ENCODE data around the gene SGPL1. TPM values are rescaled to one million over a fixed set of nuclear protein-coding genes. Genes with fewer than 3 reads are reported as not detected.

The SGPL1 gene
- total RNA-seq, 1 experiment from 2014 or later: 69.4 TPM

DNA sequence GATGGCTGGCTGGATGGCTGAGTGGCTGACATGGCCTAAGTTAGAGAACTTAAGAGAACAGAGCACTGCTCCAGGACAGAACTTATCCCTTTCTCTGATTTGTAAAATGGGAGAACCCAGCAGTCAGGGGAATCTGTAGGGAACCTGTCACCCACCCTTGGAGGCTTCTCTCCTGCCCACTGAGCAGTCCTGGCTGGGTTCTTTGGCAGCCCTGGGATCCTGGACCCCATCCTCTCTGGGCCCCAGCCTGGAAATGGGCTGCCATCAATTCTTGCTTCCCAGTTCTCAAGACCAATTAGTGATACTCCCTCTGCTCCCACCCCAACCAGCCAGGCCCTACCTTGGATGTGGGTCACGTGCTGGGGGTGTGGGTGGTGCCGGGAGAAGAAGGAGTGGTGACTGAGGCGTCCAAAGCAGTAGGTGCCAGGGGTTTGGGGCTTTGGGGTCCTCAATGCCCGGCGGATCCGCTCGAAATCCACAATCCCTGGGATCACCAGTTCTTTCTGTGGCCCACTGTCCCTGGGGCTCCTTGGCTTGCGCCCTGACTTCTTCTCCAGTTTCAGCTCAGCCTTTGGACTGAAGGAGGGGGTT, 34.2 kb upstream of the SGPL1 start:
- no TSS peak for BruUV-seq (replicated peaks)
- H3K4me1 ChIP-seq (ENCODE audit: control insufficient read depth in 1 of 2, insufficient read depth in 2 of 2, low read length in 2 of 2): peaks cover 0 to 23% of the 10 kb centered on the region in 2 experiments; a peak in 2 of 4 replicates
- H3K9me2 ChIP-seq (ENCODE audit: insufficient read depth): no peaks in the 10 kb centered on the region
- no peaks in the 10 kb centered on the region for H3K27me3 ChIP-seq (ENCODE audit: insufficient read depth, low read length)
- no peak overlapping the region for H3K4me2 ChIP-seq (ENCODE audit: low read length)
- H3K27ac ChIP-seq (ENCODE audit: low read depth, low read length): no peak overlapping the region
- no peak overlapping the region for H3K9ac ChIP-seq (ENCODE audit: low read length)
- H3K79me2 ChIP-seq (ENCODE audit: insufficient read depth, low read length): no peaks in the 10 kb centered on the region
- H4K20me1 ChIP-seq (ENCODE audit: insufficient read depth): no peaks in the 10 kb centered on the region
- TF ChIP-seq SP1 (IDR thresholded peaks at IDR 0.05; ENCODE audit: low read depth) (no peak), YY1 (IDR thresholded peaks at IDR 0.05; ENCODE audit: extremely low read depth, insufficient replicate concordance, low read depth, low read length) (no peak), EZH2 (IDR thresholded peaks at IDR 0.05) (no peak), ELF1 (IDR thresholded peaks at IDR 0.05; ENCODE audit: borderline replicate concordance, low read depth) (no peak), FOSL1 (IDR thresholded peaks at IDR 0.05; ENCODE audit: low read depth) (no peak), POLR2AphosphoS5 (IDR thresholded peaks at IDR 0.05; ENCODE audit: low read depth, low read length) (no peak), CBX3 (IDR thresholded peaks at IDR 0.05; ENCODE audit: low read depth) (no peak), RAD21 (IDR thresholded peaks at IDR 0.05; ENCODE audit: low read depth) (no peak), POLR2A (IDR thresholded peaks at IDR 0.05; ENCODE audit: borderline replicate concordance, extremely low read depth, insufficient read depth, insufficient read length) (no peak), TCF7L2 (IDR thresholded peaks at IDR 0.05; ENCODE audit: borderline replicate concordance, extremely low read depth, insufficient read depth, insufficient read length) (no peak), CEBPB (IDR thresholded peaks at IDR 0.05; ENCODE audit: low read depth) (no peak)
- TF ChIP-seq, protein P1, sequence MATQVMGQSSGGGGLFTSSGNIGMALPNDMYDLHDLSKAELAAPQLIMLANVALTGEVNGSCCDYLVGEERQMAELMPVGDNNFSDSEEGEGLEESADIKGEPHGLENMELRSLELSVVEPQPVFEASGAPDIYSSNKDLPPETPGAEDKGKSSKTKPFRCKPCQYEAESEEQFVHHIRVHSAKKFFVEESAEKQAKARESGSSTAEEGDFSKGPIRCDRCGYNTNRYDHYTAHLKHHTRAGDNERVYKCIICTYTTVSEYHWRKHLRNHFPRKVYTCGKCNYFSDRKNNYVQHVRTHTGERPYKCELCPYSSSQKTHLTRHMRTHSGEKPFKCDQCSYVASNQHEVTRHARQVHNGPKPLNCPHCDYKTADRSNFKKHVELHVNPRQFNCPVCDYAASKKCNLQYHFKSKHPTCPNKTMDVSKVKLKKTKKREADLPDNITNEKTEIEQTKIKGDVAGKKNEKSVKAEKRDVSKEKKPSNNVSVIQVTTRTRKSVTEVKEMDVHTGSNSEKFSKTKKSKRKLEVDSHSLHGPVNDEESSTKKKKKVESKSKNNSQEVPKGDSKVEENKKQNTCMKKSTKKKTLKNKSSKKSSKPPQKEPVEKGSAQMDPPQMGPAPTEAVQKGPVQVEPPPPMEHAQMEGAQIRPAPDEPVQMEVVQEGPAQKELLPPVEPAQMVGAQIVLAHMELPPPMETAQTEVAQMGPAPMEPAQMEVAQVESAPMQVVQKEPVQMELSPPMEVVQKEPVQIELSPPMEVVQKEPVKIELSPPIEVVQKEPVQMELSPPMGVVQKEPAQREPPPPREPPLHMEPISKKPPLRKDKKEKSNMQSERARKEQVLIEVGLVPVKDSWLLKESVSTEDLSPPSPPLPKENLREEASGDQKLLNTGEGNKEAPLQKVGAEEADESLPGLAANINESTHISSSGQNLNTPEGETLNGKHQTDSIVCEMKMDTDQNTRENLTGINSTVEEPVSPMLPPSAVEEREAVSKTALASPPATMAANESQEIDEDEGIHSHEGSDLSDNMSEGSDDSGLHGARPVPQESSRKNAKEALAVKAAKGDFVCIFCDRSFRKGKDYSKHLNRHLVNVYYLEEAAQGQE (IDR thresholded peaks at IDR 0.05; ENCODE audit: low read depth): no peak
- TF ChIP-seq, protein P2, sequence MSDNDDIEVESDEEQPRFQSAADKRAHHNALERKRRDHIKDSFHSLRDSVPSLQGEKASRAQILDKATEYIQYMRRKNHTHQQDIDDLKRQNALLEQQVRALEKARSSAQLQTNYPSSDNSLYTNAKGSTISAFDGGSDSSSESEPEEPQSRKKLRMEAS (IDR thresholded peaks at IDR 0.05): no peak
- ATAC-seq: no peak
- DNase-seq (ENCODE audit: low read depth, low spot score): no peak
- H3K36me3 ChIP-seq (ENCODE audit: control insufficient read depth in 1 of 2, insufficient read depth in 2 of 2, low read length in 2 of 2): no peaks in the 10 kb centered on the region
- ChIA-PET RAD21 (ENCODE audit: low non-redundant PET in 1 of 2, low total read pairs in 2 of 2, uncharacterized antibody in 2 of 2, unreplicated experiment in 2 of 2) (no interaction called here), CTCF (no interaction called here), POLR2A (no interaction called here)
- intact Hi-C loops (cut with micrococcal nuclease): no loop called here
- no peak overlapping the region for H3K4me3 ChIP-seq (replicated peaks in 1 of 2; ENCODE audit: low read depth in 1 of 2, low read length in 2 of 2)
- H2AFZ ChIP-seq (ENCODE audit: low read depth, low read length, poor library complexity, severe bottlenecking): no peak overlapping the region
- H3K9me3 ChIP-seq (ENCODE audit: control insufficient read depth in 1 of 2, insufficient read depth in 1 of 2, low read depth in 1 of 2, low read length in 2 of 2): no peaks in the 10 kb centered on the region

Data from HCT116 (cell line).